ENCODE results near the gene IFITM2. TPM values are rescaled to one million over a fixed set of nuclear protein-coding genes. Genes with fewer than 3 reads are reported as not detected.

IFITM2 gene
- total and polyA plus RNA-seq, 2 of the 4 experiments (the other 2 are of a cell fraction), result 31.2 to 564 TPM

GRCh38 chr11:304915-305843 is 2.4 kb upstream of the IFITM2 start:
- BruUV-seq (replicated peaks), result no TSS peak
- Histone ChIP-seq H3K9me1 (ENCODE audit: insufficient read depth, low read length) (0 out of 2 replicates have a peak, but pooled peaks cover 2% of the 10 kb centered on the region), H4K8ac (ENCODE audit: low read depth in 2 of 2, low read length in 2 of 2) (no peak overlapping the region), H3K14ac (replicated peaks; ENCODE audit: low read depth, low read length) (no peak overlapping the region), H3K4ac (ENCODE audit: low read depth, low read length) (peak overlapping the region; percentile 60), H4K5ac (ENCODE audit: low read depth, low read length) (no peak overlapping the region), H3K4me2 (ENCODE audit: low read depth, low read length) (no peak overlapping the region), H3K4me3 (ENCODE audit: insufficient read depth, low read depth, low read length) (no peak overlapping the region), H3K23ac (ENCODE audit: low read depth, low read length) (no peak overlapping the region), H4K20me1 (ENCODE audit: insufficient read depth, low read length) (no peaks in the 10 kb centered on the region), H3K18ac (ENCODE audit: low read depth, low read length) (no peak overlapping the region), H2BK5ac (ENCODE audit: low read depth, low read length, poor library complexity, severe bottlenecking) (no peak overlapping the region), H2AFZ (replicated peaks; ENCODE audit: low read length, poor library complexity) (no peak overlapping the region), H2BK15ac (ENCODE audit: low read depth, low read length) (peak overlapping the region; percentile 81; the same call in 1 of the 3 replicates), H2BK120ac (ENCODE audit: low read depth, low read length) (peak overlapping the region; percentile 72; the same call in 1 of the 2 replicates), H3K36me3 (ENCODE audit: control insufficient read depth, insufficient read depth, low read length) (peaks cover 2% of the 10 kb centered on the region; the same call in 1 of the 2 replicates), H3K27ac (ENCODE audit: insufficient read depth, low read length) (no peak overlapping the region), H2BK20ac (ENCODE audit: low read depth, low read length) (0 out of 2 replicates have a peak overlapping the region, but pooled peaks have one; percentile 53), H3K27me3 (ENCODE audit: control insufficient read depth, insufficient read depth, low read length) (peaks cover 5% of the 10 kb centered on the region), H3K4me1 (ENCODE audit: control insufficient read depth, insufficient read depth, low read length) (peaks cover 4% of the 10 kb centered on the region), H4K91ac (ENCODE audit: insufficient read depth, low read depth, low read length) (peak overlapping the region; percentile 53; the same call in 1 of the 2 replicates), H3K79me1 (ENCODE audit: low read depth in 1 of 2, low read length in 2 of 2) (peaks cover 0 to 6% of the 10 kb centered on the region in 2 experiments; a peak in 2 of 4 replicates), H3K56ac (ENCODE audit: extremely low read depth, insufficient read depth, low read length) (no peak overlapping the region), H3K9me3 (ENCODE audit: control insufficient read depth, insufficient read depth, low read length) (no peaks in the 10 kb centered on the region), H2AK5ac (ENCODE audit: low read depth, low read length) (peak overlapping the region; percentile 78; the same call in 1 of the 2 replicates), H3K9ac (ENCODE audit: low read depth, low read length) (no peak overlapping the region), H2AK9ac (replicated peaks; ENCODE audit: low read depth, low read length, poor library complexity) (no peak overlapping the region)
- in situ Hi-C loops (cut with MboI; ENCODE audit: low sequenced_read_pairs) (loop anchor here (10.0 kb wide), 2 partner anchors 50 to 150 kb away; partner anchors contain the start of gene PTDSS2), dilution Hi-C loops (cut with HindIII; ENCODE audit: low sequenced_read_pairs, unreplicated experiment) (no loop called here), intact Hi-C loops (cut with micrococcal nuclease) (loop anchor here (2.0 to 5.0 kb wide), 2 partner anchors 98 to 144 kb away; partner anchors contain the start of genes BET1L and RIC8A)
- peak; percentile 79 for DNase-seq
- TF ChIP-seq MXI1 (IDR thresholded peaks at IDR 0.05; ENCODE audit: borderline replicate concordance, low read depth, low read length), result no peak
- TF ChIP-seq CEBPB (IDR thresholded peaks at IDR 0.05; ENCODE audit: low read depth, low read length), result no peak
- TF ChIP-seq, protein P1, sequence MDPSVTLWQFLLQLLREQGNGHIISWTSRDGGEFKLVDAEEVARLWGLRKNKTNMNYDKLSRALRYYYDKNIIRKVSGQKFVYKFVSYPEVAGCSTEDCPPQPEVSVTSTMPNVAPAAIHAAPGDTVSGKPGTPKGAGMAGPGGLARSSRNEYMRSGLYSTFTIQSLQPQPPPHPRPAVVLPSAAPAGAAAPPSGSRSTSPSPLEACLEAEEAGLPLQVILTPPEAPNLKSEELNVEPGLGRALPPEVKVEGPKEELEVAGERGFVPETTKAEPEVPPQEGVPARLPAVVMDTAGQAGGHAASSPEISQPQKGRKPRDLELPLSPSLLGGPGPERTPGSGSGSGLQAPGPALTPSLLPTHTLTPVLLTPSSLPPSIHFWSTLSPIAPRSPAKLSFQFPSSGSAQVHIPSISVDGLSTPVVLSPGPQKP (IDR thresholded peaks at IDR 0.05; ENCODE audit: borderline replicate concordance, low read depth, low read length), result no peak
- TF ChIP-seq MAFK (IDR thresholded peaks at IDR 0.05; ENCODE audit: low read depth, low read length), result no peak
- no peak for TF ChIP-seq FOS (IDR thresholded peaks at IDR 0.05; ENCODE audit: low read depth, low read length)
- TF ChIP-seq MAZ (IDR thresholded peaks at IDR 0.05; ENCODE audit: borderline replicate concordance, low read depth, low read length), result no peak
- TF ChIP-seq NFE2L2 (IDR thresholded peaks at IDR 0.05; ENCODE audit: low read depth, low read length), result no peak
- peak; percentile 68 for TF ChIP-seq RAD21 (IDR thresholded peaks at IDR 0.05; ENCODE audit: low read length)
- peak; percentile 81 for TF ChIP-seq SMC3 (IDR thresholded peaks at IDR 0.05; ENCODE audit: low read depth, low read length)
- TF ChIP-seq, protein P2, sequence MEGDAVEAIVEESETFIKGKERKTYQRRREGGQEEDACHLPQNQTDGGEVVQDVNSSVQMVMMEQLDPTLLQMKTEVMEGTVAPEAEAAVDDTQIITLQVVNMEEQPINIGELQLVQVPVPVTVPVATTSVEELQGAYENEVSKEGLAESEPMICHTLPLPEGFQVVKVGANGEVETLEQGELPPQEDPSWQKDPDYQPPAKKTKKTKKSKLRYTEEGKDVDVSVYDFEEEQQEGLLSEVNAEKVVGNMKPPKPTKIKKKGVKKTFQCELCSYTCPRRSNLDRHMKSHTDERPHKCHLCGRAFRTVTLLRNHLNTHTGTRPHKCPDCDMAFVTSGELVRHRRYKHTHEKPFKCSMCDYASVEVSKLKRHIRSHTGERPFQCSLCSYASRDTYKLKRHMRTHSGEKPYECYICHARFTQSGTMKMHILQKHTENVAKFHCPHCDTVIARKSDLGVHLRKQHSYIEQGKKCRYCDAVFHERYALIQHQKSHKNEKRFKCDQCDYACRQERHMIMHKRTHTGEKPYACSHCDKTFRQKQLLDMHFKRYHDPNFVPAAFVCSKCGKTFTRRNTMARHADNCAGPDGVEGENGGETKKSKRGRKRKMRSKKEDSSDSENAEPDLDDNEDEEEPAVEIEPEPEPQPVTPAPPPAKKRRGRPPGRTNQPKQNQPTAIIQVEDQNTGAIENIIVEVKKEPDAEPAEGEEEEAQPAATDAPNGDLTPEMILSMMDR (conservative IDR thresholded peaks at IDR 0.05; ENCODE audit: low read depth, low read length), result peak; percentile 85
- TF ChIP-seq BHLHE40 (IDR thresholded peaks at IDR 0.05; ENCODE audit: low read depth, low read length), result no peak
- no peak for TF ChIP-seq RCOR1 (IDR thresholded peaks at IDR 0.05; ENCODE audit: insufficient replicate concordance, low read length)
- TF ChIP-seq RFX5 (IDR thresholded peaks at IDR 0.05; ENCODE audit: low read depth, low read length), result no peak
- TF ChIP-seq CHD1 (IDR thresholded peaks at IDR 0.05; ENCODE audit: low read depth, low read length), result no peak
- ATAC-seq (ENCODE audit: low read depth), result peak; percentile 50
- POLR2A ChIA-PET (ENCODE audit: unreplicated experiment), result interaction anchor here (0.6 kb wide), 3 partner anchors 13 to 400 kb away, joined by 3 to 12 read pairs (median 4); no protein-coding TSS in a partner anchor
- WGBS, 2 experiments (ENCODE audit: extremely low coverage in 2 of 2, insufficient read length in 1 of 2), result 36% methylated on average over 4 of the region's 19 CpGs; no CpG with 5 or more reads in 1 of the 2 experiments
- CTCF ChIA-PET, result interaction anchor here (0.9 kb wide), 2 partner anchors 50 to 53 kb away, joined by 3 read pairs; no protein-coding TSS in a partner anchor

Data from IMR-90 (cell line).